Naive B cell (primary cell): ENCODE measurements around the gene HSD17B11. TPM values are rescaled to one million over a fixed set of nuclear protein-coding genes. Genes with fewer than 3 reads are reported as not detected.
A peak's percentile ranks its signal among the peaks of the same experiment; 100 is the strongest.
"Not testable (repeated sequence)": the region's sequence is repeated elsewhere in the genome, so short reads cannot be mapped to it uniquely, and the experiment has no call there.

Experiments
- ATAC-seq, 2 donors: fragments of 150-1000 bp; cut with Tn5 transposase; 2 replicates each; pipeline ENCODE4 v1.10.0; 2021; ENCODE audit warnings: low read depth in 2 of 2, mild to moderate bottlenecking in 2 of 2, moderate library complexity in 2 of 2
- DNase-seq: peaks from one replicate; pipeline ENCODE4 v3.0.0; 2022
- H3K27ac Mint-ChIP-seq, 6 donors: one replicate each; pipeline ENCODE4 v1.8.0; 2020 to 2022; ENCODE audit warnings: mild to moderate bottlenecking in 6 of 6, mixed read lengths in 6 of 6, moderate library complexity in 5 of 6, inconsistent platforms in 2 of 6
- H3K27me3 Mint-ChIP-seq, 3 donors: one replicate each; pipeline ENCODE4 v1.8.0; 2021 to 2022; ENCODE audit warnings: mixed read lengths in 3 of 3, mild to moderate bottlenecking in 1 of 3
- H3K36me3 Mint-ChIP-seq, 2 donors: one replicate each; pipeline ENCODE4 v1.8.0; 2020 to 2022; ENCODE audit warnings: mixed read lengths in 2 of 2, inconsistent platforms in 1 of 2, mild to moderate bottlenecking in 1 of 2
- H3K4me1 Mint-ChIP-seq, 3 donors: one replicate each; pipeline ENCODE4 v1.8.0; 2020 to 2022; ENCODE audit warnings: mixed read lengths in 3 of 3, inconsistent platforms in 1 of 3, mild to moderate bottlenecking in 1 of 3, moderate library complexity in 1 of 3
- H3K4me3 Mint-ChIP-seq, 8 donors: one replicate each; pipeline ENCODE4 v1.8.0; 2020 to 2022; ENCODE audit warnings: mild to moderate bottlenecking in 8 of 8, mixed read lengths in 8 of 8, moderate library complexity in 8 of 8, inconsistent platforms in 2 of 8
- H3K9me3 Mint-ChIP-seq, 7 donors: one replicate each; pipeline ENCODE4 v1.8.0; 2020 to 2022; ENCODE audit warnings: mixed read lengths in 7 of 7, mild to moderate bottlenecking in 5 of 7, inconsistent platforms in 2 of 7, moderate library complexity in 1 of 7
- polyA plus RNA-seq, 6 donors: library from polyadenylated mRNA; unstranded; fragments of 300-500 nt; fragmentation: Illumina TruSeq; gene quantifications; one replicate each; pipeline ENCODE4 v1.2.3, GENCODE V29; 2021; ENCODE audit warnings: low read depth in 6 of 6

Gene HSD17B11
- polyA plus RNA-seq, 6 donors from 2014 or later, result 67.9 to 116 (median 107) TPM

DNA sequence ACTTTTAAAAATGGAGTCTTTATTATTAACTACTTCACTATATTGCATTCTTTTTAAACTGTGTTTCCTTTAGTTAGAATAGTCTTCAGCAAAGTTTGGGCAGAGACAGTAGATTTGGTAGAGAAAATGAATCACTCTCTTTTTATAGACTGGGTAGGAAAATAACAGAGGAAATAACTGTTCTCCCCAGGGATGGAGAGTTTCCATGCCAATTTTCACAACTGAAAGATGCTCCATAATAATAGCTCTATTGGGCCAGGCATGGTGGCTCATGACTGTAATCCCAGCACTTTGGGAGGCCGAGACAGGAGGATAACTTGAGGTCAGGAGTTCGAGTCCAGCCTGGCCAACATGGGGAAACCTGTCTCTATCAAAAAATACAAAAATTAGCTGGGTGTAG, 81.4 kb downstream of the HSD17B11 start:
- DNase-seq, result no peak

DNA sequence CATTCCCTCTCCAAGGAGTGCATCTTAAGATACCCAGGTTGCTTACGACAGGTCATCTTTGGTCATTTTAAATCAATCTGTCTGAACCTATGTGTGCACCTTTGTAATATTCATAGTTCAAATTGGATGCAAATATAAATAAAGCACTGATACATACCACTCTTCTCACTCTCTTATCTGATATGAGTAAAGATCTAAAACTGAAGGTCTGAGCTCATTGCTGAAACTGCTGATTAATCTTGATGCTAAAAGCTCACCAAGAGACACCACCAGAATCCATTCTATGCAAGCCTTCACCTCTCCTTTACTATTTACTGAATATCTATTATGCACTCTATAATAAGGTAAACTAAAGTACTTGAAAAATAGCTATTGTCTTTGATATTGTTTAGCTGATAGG, 84.9 kb downstream of the HSD17B11 start:
- no peaks in the 10 kb centered on the region for H3K4me1 Mint-ChIP-seq
- DNase-seq, result no peak
- peaks cover 0 to 2% (median 0%) of the 10 kb centered on the region in 7 donors for H3K9me3 Mint-ChIP-seq
- H3K27ac Mint-ChIP-seq, result no peak overlapping the region
- no peak overlapping the region for H3K4me3 Mint-ChIP-seq
- no peak for ATAC-seq
- no peaks in the 10 kb centered on the region for H3K27me3 Mint-ChIP-seq
- peaks cover 0 to 4% of the 10 kb centered on the region in 2 donors for H3K36me3 Mint-ChIP-seq

More for the DNA sequence above, 81.4 kb downstream of the HSD17B11 start:
- ATAC-seq, result no peak
- peak overlapping the region in 1 of 6 donors; percentile 36 for H3K27ac Mint-ChIP-seq
- H3K4me3 Mint-ChIP-seq, result no peak overlapping the region
- no peaks in the 10 kb centered on the region for H3K4me1 Mint-ChIP-seq
- no peaks in the 10 kb centered on the region for H3K27me3 Mint-ChIP-seq
- peaks cover 0 to 2% (median 0%) of the 10 kb centered on the region in 7 donors for H3K9me3 Mint-ChIP-seq
- H3K36me3 Mint-ChIP-seq, result peaks cover 0 to 4% of the 10 kb centered on the region in 2 donors

DNA sequence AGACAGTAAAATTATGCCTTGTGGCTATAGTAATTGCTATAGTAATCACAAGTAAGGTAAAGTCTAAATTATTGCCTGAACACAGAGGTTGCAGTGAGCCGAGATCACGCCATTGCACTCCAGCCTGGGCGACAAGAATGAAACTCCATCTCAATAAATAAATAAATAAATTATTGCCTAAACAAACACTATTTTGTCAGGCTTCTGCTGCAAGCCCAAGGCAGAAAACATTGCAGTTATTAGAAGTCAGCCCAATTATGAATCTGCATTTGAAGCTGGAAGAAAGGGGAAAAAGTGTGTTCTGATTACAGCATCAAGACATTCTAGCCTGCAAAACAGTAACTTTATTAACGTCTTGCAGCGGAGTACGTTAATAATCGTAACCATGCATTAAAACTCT, 85.4 kb downstream of the HSD17B11 start:
- H3K9me3 Mint-ChIP-seq, result peaks cover 0 to 2% (median 0%) of the 10 kb centered on the region in 7 donors
- no peak overlapping the region for H3K4me3 Mint-ChIP-seq
- H3K36me3 Mint-ChIP-seq, result peaks cover 0 to 4% of the 10 kb centered on the region in 2 donors
- no peaks in the 10 kb centered on the region for H3K27me3 Mint-ChIP-seq
- DNase-seq, result no peak
- no peak for ATAC-seq
- no peak overlapping the region for H3K27ac Mint-ChIP-seq
- H3K4me1 Mint-ChIP-seq, result no peaks in the 10 kb centered on the region

DNA sequence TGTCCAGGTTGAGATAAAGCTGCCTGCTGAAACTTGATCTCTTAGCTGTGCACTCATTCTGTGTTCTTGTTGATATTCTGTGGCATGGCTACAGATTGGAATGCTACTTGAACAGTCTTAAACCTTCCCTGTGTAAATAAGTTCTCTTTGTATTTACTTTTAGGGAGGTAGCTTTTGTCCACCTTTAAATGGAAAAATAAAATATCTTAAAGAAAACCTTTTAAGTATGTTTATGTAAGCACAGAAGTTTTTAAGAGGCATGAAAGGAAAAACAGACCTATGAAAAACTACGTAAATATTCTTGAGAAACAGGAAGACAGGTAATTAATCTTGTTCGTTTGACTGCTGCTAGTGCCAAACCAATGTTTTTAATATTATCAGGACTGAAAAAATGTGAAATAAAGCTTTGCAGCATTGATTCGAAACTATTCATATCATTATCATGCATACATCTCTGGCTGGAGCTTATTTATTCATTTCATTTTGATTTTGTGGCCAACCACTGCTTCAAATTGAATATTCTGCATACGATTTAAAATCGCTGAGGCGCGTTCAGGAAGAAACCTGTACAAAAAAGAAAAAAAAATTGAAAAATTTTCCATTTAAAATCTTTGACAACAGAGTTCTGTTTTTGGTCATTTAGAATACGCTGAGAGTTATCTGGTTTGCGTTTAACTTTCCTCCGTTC, 86.1 kb downstream of the HSD17B11 start:
- DNase-seq (no peak), ATAC-seq (no peak)
- Mint-ChIP-seq H3K9me3 (no peaks in the 10 kb centered on the region), H3K27ac (no peak overlapping the region), H3K4me1 (no peaks in the 10 kb centered on the region), H3K4me3 (no peak overlapping the region), H3K36me3 (peaks cover 0 to 4% of the 10 kb centered on the region in 2 donors), H3K27me3 (no peaks in the 10 kb centered on the region)

DNA sequence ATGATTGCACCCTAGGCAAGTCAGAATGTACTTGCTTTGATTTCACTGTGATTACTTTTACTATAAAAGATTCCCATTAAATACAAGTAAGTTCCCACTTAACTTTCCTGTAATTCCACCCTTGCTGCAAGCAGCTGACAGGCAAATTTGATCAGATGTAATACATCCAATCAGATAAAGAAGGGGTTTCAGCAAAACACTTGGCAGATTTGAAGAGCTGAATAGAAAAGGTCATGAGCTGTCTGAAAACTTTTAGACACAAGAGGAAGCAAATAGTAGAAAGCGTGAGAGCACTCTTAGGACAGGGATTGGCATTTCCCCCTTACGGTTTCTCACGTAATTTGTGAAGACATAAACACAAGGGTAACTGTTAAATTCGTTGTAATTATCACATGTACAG, 91.1 kb downstream of the HSD17B11 start:
- DNase-seq (no peak), ATAC-seq (no peak)
- peaks cover 0 to 2% (median 2%) of the 10 kb centered on the region in 7 donors for H3K9me3 Mint-ChIP-seq

DNA sequence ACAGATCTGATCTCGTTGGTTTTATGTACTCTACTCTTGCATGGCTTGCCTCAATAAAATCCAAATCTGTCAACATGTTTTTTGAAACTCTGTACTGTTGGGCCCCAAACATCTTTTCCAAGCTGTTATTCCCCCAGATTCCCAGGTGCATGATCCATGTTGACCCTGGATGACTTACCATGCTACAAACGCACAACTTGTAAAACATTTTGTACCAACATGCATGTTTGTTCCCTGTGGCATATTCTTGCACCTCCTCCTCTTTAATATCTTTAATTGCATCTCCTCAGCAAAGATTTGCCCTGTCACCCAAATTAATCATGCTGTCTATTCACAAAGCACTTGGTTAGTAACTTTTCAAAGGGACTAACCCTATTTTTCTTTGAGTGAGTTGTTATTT, 92.6 kb downstream of the HSD17B11 start:
- Mint-ChIP-seq H3K27ac (no peak overlapping the region), H3K27me3 (peaks cover 0 to 4% (median 0%) of the 10 kb centered on the region in 3 donors)

More for the DNA sequence above, 91.1 kb downstream of the HSD17B11 start:
- no peaks in the 10 kb centered on the region for H3K4me1 Mint-ChIP-seq
- no peak overlapping the region for H3K4me3 Mint-ChIP-seq
- H3K36me3 Mint-ChIP-seq, result no peaks in the 10 kb centered on the region
- no peak overlapping the region for H3K27ac Mint-ChIP-seq
- H3K27me3 Mint-ChIP-seq, result peaks cover 0 to 4% (median 0%) of the 10 kb centered on the region in 3 donors

DNA sequence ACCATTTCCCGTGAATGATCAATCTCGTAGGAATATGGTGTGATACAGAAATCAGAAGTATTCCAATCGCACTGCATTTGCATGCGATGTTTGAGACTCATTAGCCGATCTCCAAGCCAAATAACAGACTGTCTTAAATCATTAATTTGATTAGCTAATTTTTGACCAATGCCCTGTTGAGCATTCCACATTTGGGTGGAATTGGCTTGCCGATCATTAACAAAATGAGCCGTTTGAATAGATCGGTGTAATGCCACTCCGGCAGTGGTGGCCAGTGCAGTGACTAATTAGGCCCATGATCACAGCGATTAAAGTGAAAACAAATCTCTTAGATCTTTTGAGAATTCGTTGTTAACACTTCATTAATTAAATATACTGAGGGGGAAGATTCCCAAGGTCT, 96.1 kb downstream of the HSD17B11 start:
- peaks cover 6 to 22% (median 14%) of the 10 kb centered on the region in 7 donors for H3K9me3 Mint-ChIP-seq
- DNase-seq, H3K27me3 Mint-ChIP-seq, H3K4me1 Mint-ChIP-seq, ATAC-seq, H3K36me3 Mint-ChIP-seq, H3K4me3 Mint-ChIP-seq, H3K27ac Mint-ChIP-seq: not testable (repeated sequence)

More for the DNA sequence above, 92.6 kb downstream of the HSD17B11 start:
- no peak overlapping the region for H3K4me3 Mint-ChIP-seq
- ATAC-seq (no peak), DNase-seq (no peak)
- H3K4me1 Mint-ChIP-seq, result no peaks in the 10 kb centered on the region
- H3K9me3 Mint-ChIP-seq, result peaks cover 5 to 15% (median 10%) of the 10 kb centered on the region in 7 donors
- peaks cover 0 to 5% of the 10 kb centered on the region in 2 donors for H3K36me3 Mint-ChIP-seq

DNA sequence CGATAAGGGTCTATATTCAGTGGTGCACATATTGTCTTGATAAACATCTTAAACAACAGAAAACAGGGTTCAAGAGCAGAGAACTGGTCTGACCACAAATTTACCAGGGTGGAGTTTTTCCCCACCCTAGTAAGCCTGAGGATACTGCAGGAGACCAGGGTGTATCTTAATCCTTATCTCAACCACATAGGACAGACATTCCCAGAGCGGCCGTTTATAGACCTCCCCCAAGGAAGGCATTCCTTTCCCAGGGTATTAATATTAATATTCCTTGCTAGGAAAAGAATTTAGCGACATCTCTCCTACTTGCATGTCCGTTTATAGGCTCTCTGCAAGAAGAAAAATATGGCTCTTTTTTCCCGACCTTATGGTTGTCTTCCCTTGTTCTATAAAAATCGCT, 97.1 kb downstream of the HSD17B11 start:
- not testable (repeated sequence) for H3K36me3 Mint-ChIP-seq, H3K4me1 Mint-ChIP-seq, H3K4me3 Mint-ChIP-seq, H3K27ac Mint-ChIP-seq, ATAC-seq, H3K27me3 Mint-ChIP-seq, DNase-seq
- H3K9me3 Mint-ChIP-seq, result peaks cover 6 to 22% (median 14%) of the 10 kb centered on the region in 7 donors

DNA sequence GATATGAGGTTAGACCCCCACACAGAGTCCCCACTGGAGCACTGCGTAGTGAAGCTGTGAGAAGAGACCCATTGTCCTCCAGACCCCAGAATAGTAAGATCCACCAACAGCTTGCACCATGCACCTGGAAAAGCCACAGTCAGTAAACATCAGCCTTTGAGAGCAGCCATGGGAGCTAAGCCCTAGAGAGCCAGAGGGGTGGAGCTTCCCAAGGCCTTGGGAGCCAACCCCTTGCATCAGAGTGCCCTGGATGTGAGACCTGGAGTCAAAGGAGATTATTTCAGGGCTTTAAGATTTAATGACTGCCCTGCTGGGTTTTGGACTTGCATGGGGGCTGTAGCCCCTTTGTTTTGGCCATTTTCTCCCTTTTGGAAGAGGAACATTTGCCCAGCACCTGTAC, 104.0 kb downstream of the HSD17B11 start:
- peaks cover 23 to 53% (median 40%) of the 10 kb centered on the region in 7 donors for H3K9me3 Mint-ChIP-seq
- no peaks in the 10 kb centered on the region for H3K4me1 Mint-ChIP-seq
- peaks cover 0 to 6% (median 0%) of the 10 kb centered on the region in 3 donors for H3K27me3 Mint-ChIP-seq
- H3K4me3 Mint-ChIP-seq, result no peak overlapping the region
- DNase-seq (no peak), ATAC-seq (no peak)
- peaks cover 9 to 28% of the 10 kb centered on the region in 2 donors for H3K36me3 Mint-ChIP-seq
- H3K27ac Mint-ChIP-seq, result peak overlapping the region in 1 of 6 donors; percentile 33

Other genes with a start within 250 kb of the HSD17B11 start
- gene KLHL8, start 170.6 kb downstream of the HSD17B11 start, polyA plus RNA-seq, result 10 to 100 TPM; 15.8 to 17.5 (median 16.3) TPM
- under 1 TPM in 2 of 6 donors, not detected in 4; 0.17 to 0.19 TPM for gene HSD17B13, start 68.3 kb downstream of the HSD17B11 start, polyA plus RNA-seq
- gene NUDT9, start 31.4 kb upstream of the HSD17B11 start, polyA plus RNA-seq, result 10 to 100 TPM; 16.3 to 27.1 (median 19.2) TPM
- gene SPARCL1, start 138.2 kb upstream of the HSD17B11 start, polyA plus RNA-seq, result under 1 TPM in 1 of 6 donors, not detected in 5; 0.15 TPM
- gene DSPP, start 217.3 kb upstream of the HSD17B11 start, polyA plus RNA-seq, result not detected